Subcutaneous abdominal adipose tissue (tissue), 5 donors: ENCODE results near the gene TLL2.

Source experiments
- H3K27ac ChIP-seq: one replicate; pipeline ENCODE4 v1.7.0; 2013; ENCODE audit warnings: low read depth, mild to moderate bottlenecking, inconsistent platforms, low read length, moderate library complexity
- H3K27me3 ChIP-seq, 5 donors: one replicate each; pipeline ENCODE4 v1.7.0; 2013; ENCODE audit warnings: low read length in 5 of 5, inconsistent platforms in 1 of 5; ENCODE audit not compliant: control insufficient read depth in 5 of 5, insufficient read depth in 4 of 5
- H3K36me3 ChIP-seq, 5 donors: one replicate each; pipeline ENCODE4 v1.7.0; 2013; ENCODE audit warnings: low read length in 5 of 5; ENCODE audit not compliant: control insufficient read depth in 5 of 5, insufficient read depth in 5 of 5
- H3K4me1 ChIP-seq, 5 donors: one replicate each; pipeline ENCODE4 v1.7.0; 2013; ENCODE audit warnings: low read length in 5 of 5, mild to moderate bottlenecking in 3 of 5, moderate library complexity in 1 of 5; ENCODE audit not compliant: control insufficient read depth in 5 of 5, insufficient read depth in 5 of 5
- H3K4me3 ChIP-seq, 5 donors: one replicate each; pipeline ENCODE4 v1.7.0; 2013; ENCODE audit warnings: low read length in 5 of 5, low read depth in 1 of 5
- H3K9ac ChIP-seq, 5 donors: one replicate each; pipeline ENCODE4 v1.7.0; 2013; ENCODE audit warnings: low read length in 5 of 5, mild to moderate bottlenecking in 4 of 5, moderate library complexity in 3 of 5
- H3K9me3 ChIP-seq, 5 donors: one replicate each; pipeline ENCODE4 v1.7.0; 2013; ENCODE audit warnings: low read length in 5 of 5; ENCODE audit not compliant: control insufficient read depth in 5 of 5
- donor health status: healthy.
- donor health status: healthy.
- donor health status: healthy.
- donor health status: healthy.
- donor health status: healthy.

TLL2 gene

GRCh38 chr10:96436035-96436434 is 77.7 kb downstream of the TLL2 start:
- Histone ChIP-seq H3K4me1 (peaks cover 0 to 19% (median 10%) of the 10 kb centered on the region in 5 donors), H3K36me3 (no peaks in the 10 kb centered on the region), H3K9me3 (no peaks in the 10 kb centered on the region), H3K4me3 (no peak overlapping the region), H3K27me3 (peaks cover 0 to 2% (median 0%) of the 10 kb centered on the region in 5 donors), H3K9ac (no peak overlapping the region), H3K27ac (no peak overlapping the region)

DNA sequence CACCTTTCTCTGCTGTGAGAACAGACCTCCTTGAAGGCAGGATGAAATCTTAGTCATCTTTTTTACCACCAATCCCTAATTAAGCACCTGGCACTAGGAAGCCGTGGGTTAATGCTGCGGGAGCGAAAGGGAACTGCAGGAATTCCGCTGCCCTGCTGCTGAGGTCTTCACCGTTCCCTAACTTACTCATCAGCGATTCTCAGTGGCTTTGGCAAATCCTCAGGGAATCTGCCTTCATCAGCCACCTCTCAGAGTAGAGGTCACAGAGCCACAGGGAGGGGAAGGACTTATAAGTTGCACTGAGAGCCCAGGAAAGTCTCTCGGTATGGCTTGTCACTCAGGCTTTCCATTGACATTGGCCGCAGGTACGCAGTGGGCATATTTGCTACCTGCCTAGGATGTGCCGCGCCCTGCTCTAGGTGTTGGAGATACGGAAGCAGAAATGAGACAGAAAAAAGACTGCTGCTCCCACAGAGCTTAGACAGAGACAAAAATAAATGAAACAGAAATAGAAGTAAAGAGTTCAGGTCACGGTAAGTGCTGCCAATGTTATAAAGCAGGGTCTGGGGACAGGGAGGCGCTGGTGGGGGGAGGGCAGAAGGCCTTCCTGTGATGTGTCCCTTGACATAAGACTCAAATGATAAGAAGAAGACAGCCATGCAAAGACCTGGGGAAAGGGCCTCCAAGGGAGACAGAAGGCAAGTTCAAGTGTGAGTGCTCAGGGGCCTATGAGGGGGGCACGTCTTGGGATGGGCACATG is 82.3 kb downstream of the TLL2 start:
- H3K4me3 ChIP-seq = no peak overlapping the region
- no peak overlapping the region for H3K9ac ChIP-seq
- no peaks in the 10 kb centered on the region for H3K36me3 ChIP-seq
- H3K27ac ChIP-seq = no peak overlapping the region
- H3K9me3 ChIP-seq = no peaks in the 10 kb centered on the region
- peaks cover 2 to 9% (median 3%) of the 10 kb centered on the region in 5 donors for H3K27me3 ChIP-seq
- no peaks in the 10 kb centered on the region for H3K4me1 ChIP-seq

GRCh38 chr10:96427291-96427690 is 86.4 kb downstream of the TLL2 start:
- H3K4me3 ChIP-seq = no peak overlapping the region
- H3K36me3 ChIP-seq = no peaks in the 10 kb centered on the region
- peaks cover 0 to under 1% (median 0%) of the 10 kb centered on the region in 5 donors for H3K4me1 ChIP-seq
- H3K27ac ChIP-seq = no peak overlapping the region
- H3K9me3 ChIP-seq = no peaks in the 10 kb centered on the region
- H3K9ac ChIP-seq = no peak overlapping the region
- H3K27me3 ChIP-seq = peaks cover 2 to 9% (median 3%) of the 10 kb centered on the region in 5 donors

DNA sequence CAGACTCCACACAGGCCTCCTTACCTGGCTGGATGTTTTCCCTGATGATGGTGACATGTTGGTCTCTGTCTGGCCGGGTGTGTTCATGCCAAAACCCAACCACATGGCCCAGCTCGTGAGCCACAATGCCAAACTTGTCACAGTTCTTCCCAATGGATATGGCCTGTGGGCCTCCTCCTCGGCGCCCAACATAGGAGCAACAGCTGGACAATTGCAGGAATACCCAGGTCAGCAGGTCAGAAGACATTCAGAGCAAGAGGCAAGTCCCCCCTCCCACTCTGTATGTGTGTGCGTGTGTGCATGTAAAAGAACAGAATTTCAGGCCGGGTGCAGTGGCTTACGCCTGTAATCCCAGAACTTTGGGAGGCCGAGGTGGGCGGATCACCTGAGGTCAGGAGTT is 91.2 kb downstream of the TLL2 start:
- H3K4me3 ChIP-seq = no peak overlapping the region
- H3K27ac ChIP-seq = no peak overlapping the region
- peaks cover 0 to 4% (median 0%) of the 10 kb centered on the region in 5 donors for H3K4me1 ChIP-seq
- no peak overlapping the region for H3K9ac ChIP-seq
- H3K9me3 ChIP-seq = no peaks in the 10 kb centered on the region
- H3K27me3 ChIP-seq = peaks cover 0 to 1% (median 0%) of the 10 kb centered on the region in 5 donors
- no peaks in the 10 kb centered on the region for H3K36me3 ChIP-seq

DNA sequence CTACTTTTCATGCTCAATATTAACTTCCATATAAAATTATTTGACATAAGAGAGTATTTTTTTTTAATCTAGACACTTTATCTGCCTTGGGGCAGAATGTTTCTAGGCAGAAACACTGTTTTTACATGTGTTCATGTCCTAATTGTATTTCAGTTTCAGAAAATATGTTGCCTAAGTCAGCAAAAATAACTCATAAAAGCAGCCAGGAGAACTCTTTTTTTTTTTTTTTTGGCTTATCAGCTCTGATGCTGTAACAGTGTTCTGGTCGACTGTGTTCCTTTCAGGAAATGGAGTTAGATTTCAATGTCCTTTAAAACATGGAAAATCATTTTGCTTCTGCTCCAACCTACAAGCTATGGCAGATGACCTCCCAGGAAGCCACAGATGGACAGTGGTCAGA is 91.7 kb downstream of the TLL2 start:
- no peak overlapping the region for H3K9ac ChIP-seq
- H3K4me1 ChIP-seq = peaks cover 0 to 9% (median 4%) of the 10 kb centered on the region in 5 donors
- H3K9me3 ChIP-seq = no peaks in the 10 kb centered on the region
- no peak overlapping the region for H3K4me3 ChIP-seq
- no peaks in the 10 kb centered on the region for H3K27me3 ChIP-seq
- no peak overlapping the region for H3K27ac ChIP-seq
- H3K36me3 ChIP-seq = no peaks in the 10 kb centered on the region

DNA sequence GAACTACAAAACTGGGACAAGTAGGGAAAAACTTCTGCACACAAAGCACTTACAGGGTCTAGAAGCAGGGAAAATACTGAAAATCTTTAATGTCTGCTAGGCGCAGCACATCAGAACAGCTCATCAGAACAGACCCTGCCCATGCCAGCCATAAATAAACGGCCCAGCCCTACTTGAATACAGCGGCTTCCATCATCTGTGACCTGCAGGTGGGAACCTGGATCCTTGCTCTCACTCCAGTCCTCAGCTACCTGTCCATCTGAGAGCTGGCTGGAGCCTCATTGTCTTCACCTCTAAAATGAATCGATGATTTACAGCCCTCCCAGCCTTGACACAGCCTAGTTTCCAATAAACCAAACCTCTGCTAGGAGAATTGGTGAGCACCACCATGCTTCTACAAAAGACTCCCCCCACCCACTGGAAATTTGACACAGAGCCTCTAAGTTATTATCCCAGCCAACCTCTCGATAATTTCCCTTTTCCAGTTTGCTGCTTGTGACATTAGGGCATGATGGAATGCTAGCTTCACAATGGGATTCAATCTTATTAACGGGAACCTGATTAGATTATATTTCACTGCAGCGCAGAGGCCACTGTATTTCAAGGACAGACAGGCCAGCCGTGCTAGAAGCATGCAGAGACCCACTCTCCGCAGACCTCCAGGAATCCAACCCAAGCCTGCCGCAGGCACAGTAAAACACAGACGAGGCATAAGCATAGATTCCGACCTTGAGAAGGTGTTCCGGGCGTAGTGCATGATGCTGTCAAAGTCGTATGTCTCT is 93.3 kb downstream of the TLL2 start:
- Histone ChIP-seq H3K9ac (no peak overlapping the region), H3K27me3 (no peaks in the 10 kb centered on the region), H3K27ac (no peak overlapping the region)

DNA sequence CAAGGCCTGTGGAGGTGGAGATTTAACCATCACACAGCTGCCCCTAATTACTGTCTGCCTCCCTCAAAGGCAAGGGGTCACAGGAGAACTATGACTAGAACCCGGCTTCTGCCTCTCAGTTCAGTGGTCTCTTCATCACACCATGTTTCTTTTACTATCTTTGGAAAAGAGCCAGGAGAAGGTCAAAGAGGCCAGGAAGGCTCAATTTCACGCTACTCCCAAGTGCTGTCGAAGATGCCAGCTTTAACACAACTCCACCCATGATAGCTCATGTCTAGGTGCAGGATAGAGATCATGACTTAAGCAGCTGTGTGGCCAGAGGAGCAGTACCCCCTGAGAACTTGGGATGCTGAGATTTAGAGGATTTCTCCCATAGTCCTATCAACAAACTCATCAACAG is 94.4 kb downstream of the TLL2 start:
- H3K27ac ChIP-seq = no peak overlapping the region
- H3K4me1 ChIP-seq = peaks cover 0 to 21% (median 16%) of the 10 kb centered on the region in 5 donors
- no peak overlapping the region for H3K9ac ChIP-seq
- no peaks in the 10 kb centered on the region for H3K36me3 ChIP-seq
- peaks cover 0 to 7% (median 3%) of the 10 kb centered on the region in 5 donors for H3K27me3 ChIP-seq
- no peaks in the 10 kb centered on the region for H3K9me3 ChIP-seq
- H3K4me3 ChIP-seq = no peak overlapping the region

More for the DNA sequence above, 93.3 kb downstream of the TLL2 start:
- Histone ChIP-seq H3K36me3 (no peaks in the 10 kb centered on the region), H3K9me3 (no peaks in the 10 kb centered on the region), H3K4me3 (no peak overlapping the region), H3K4me1 (peaks cover 0 to 21% (median 16%) of the 10 kb centered on the region in 5 donors)

DNA sequence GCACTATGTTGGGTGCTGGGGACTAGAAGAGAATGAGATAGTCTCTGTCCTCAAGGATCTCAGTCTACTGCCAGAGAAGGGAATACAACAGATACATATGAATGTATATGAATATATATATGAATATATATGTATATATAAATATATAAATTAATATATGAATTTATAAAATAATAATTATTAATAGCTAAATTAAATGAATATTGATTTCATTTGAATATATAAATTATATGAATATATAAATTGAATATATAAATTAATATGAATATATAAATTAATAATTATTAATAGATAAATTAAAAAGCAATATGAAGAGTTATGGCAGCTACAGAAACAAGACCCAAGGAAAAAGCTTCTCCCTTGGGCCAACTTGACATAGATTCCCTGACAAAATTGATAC is 95.1 kb downstream of the TLL2 start:
- Histone ChIP-seq H3K36me3 (no peaks in the 10 kb centered on the region), H3K27ac (no peak overlapping the region)

DNA sequence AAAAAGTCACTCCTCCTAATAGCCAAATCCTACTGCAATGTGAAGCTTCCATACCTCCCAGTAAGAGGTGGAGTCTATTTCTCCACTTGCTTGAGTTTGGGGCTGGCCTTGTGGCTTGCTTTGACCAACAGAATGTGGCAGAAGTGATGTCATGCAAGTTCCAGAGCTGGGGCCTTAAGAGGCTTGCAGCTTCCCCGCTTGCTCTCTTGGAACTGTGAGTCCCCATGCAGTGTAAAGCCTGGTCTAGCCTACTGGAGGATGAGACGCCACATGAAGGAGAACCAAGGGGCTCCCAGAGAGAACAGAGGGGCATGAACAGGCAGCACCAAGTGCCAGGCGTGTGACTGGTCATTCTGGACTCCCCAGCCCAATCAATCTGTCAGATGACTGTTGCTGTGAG is 96.3 kb downstream of the TLL2 start:
- H3K27ac ChIP-seq = no peak overlapping the region
- peaks cover 0 to 22% (median 12%) of the 10 kb centered on the region in 5 donors for H3K27me3 ChIP-seq
- no peak overlapping the region for H3K9ac ChIP-seq
- no peaks in the 10 kb centered on the region for H3K36me3 ChIP-seq
- peaks cover 0 to 21% (median 16%) of the 10 kb centered on the region in 5 donors for H3K4me1 ChIP-seq
- H3K9me3 ChIP-seq = no peaks in the 10 kb centered on the region
- H3K4me3 ChIP-seq = no peak overlapping the region

More for the DNA sequence above, 95.1 kb downstream of the TLL2 start:
- Histone ChIP-seq H3K27me3 (peaks cover 0 to 10% (median 5%) of the 10 kb centered on the region in 5 donors), H3K4me1 (peaks cover 0 to 21% (median 16%) of the 10 kb centered on the region in 5 donors), H3K9ac (no peak overlapping the region), H3K9me3 (no peaks in the 10 kb centered on the region), H3K4me3 (no peak overlapping the region)

- H3K27ac ChIP-seq = no peak overlapping the region
- H3K4me1 ChIP-seq = peaks cover 0 to 18% (median 16%) of the 10 kb centered on the region in 5 donors
Observed at GRCh38 chr10:96416643-96417042, 97.1 kb downstream of the TLL2 start.

More at GRCh38 chr10:96416643-96417042, 97.1 kb downstream of the TLL2 start:
- Histone ChIP-seq H3K9me3 (no peaks in the 10 kb centered on the region), H3K27me3 (peaks cover 0 to 25% (median 19%) of the 10 kb centered on the region in 5 donors), H3K4me3 (no peak overlapping the region), H3K9ac (no peak overlapping the region), H3K36me3 (no peaks in the 10 kb centered on the region)
